ENCODE data around the gene OR6C75. TPM values are rescaled to one million over a fixed set of nuclear protein-coding genes. Genes with fewer than 3 reads are reported as not detected.

OR6C75 gene
- total RNA-seq, 6 experiments from 2014 or later, result not detected

DNA sequence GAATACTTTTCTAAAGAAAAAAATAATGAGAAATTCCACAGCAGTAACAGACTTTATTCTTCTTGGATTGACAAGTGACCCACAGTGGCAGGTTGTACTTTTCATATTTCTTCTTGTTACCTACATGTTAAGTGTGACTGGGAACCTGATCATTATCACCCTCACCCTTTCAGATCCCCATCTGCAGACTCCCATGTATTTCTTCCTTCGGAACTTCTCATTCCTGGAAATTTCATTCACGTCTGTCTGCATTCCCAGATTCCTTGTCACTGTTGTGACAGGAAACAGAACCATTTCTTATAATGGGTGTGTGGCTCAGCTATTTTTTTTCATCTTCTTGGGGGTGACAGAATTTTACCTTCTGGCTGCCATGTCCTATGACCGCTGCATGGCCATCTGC lies 2.3 kb downstream of the OR6C75 start:
- TF ChIP-seq, protein P1, sequence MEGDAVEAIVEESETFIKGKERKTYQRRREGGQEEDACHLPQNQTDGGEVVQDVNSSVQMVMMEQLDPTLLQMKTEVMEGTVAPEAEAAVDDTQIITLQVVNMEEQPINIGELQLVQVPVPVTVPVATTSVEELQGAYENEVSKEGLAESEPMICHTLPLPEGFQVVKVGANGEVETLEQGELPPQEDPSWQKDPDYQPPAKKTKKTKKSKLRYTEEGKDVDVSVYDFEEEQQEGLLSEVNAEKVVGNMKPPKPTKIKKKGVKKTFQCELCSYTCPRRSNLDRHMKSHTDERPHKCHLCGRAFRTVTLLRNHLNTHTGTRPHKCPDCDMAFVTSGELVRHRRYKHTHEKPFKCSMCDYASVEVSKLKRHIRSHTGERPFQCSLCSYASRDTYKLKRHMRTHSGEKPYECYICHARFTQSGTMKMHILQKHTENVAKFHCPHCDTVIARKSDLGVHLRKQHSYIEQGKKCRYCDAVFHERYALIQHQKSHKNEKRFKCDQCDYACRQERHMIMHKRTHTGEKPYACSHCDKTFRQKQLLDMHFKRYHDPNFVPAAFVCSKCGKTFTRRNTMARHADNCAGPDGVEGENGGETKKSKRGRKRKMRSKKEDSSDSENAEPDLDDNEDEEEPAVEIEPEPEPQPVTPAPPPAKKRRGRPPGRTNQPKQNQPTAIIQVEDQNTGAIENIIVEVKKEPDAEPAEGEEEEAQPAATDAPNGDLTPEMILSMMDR (IDR thresholded peaks at IDR 0.05), result no peak
- H3K9me3 Mint-ChIP-seq, result peaks cover 14% of the 10 kb centered on the region
- H3K4me3 Mint-ChIP-seq, result no peak overlapping the region
- H3K36me3 Mint-ChIP-seq (ENCODE audit: low read depth), result no peaks in the 10 kb centered on the region
- H3K4me1 Mint-ChIP-seq (ENCODE audit: low read depth), result no peaks in the 10 kb centered on the region
- no peaks in the 10 kb centered on the region for H3K27me3 Mint-ChIP-seq (ENCODE audit: insufficient read depth)
- no peak for DNase-seq
- no peak overlapping the region for H3K27ac Mint-ChIP-seq

DNA sequence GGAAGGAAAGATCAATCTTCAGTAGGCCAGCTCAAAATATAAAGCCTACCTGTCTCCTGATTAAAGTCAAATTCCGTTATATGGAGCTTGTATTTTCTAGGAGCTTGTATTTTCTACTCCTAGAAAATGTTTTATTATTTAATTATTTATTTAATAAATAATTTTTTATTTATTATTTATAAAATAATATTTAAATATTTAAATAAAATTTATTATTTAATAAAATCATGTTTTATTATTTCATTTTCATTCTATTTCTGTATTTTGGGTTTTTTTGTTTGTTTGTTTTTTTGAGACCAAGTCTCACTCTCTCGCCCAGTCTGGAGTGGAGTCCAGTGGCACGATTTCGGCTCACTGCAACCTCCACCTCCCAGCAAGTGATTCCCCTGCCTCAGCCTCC lies 9.7 kb downstream of the OR6C75 start:
- Mint-ChIP-seq H3K27me3 (ENCODE audit: insufficient read depth) (no peaks in the 10 kb centered on the region), H3K4me3 (no peak overlapping the region), H3K36me3 (ENCODE audit: low read depth) (no peaks in the 10 kb centered on the region), H3K4me1 (ENCODE audit: low read depth) (no peaks in the 10 kb centered on the region), H3K27ac (no peak overlapping the region), H3K9me3 (peaks cover 6% of the 10 kb centered on the region)
- no peak for DNase-seq
- TF ChIP-seq, protein P1 (IDR thresholded peaks at IDR 0.05), result no peak

DNA sequence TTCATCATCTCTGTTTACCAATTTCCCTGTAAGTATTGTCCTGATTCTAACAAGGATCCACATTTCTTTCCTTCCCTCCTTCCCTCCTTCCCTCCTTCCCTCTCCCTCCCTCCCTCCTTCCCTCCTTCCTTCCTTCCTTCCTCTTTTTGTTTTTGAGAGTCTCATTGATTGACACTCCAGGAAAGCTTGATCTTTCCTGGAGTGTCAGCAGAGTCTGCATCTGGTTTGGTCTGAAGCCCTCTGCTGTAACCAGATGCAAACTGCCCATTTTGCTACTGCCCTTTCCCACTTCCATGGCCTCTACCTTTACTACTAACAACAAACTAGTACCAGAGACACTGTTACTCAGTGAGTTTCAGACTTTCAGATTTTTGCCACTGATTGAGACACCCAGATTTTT lies 23.1 kb downstream of the OR6C75 start:
- Mint-ChIP-seq H3K36me3 (ENCODE audit: low read depth) (no peaks in the 10 kb centered on the region; the same call in 1 of the 2 replicates), H3K4me1 (ENCODE audit: low read depth) (no peaks in the 10 kb centered on the region), H3K4me3 (no peak overlapping the region), H3K27me3 (ENCODE audit: insufficient read depth) (no peaks in the 10 kb centered on the region; the same call in 1 of the 2 replicates), H3K27ac (no peak overlapping the region), H3K9me3 (peaks cover 8% of the 10 kb centered on the region)
- no peak for DNase-seq
- TF ChIP-seq, protein P1 (IDR thresholded peaks at IDR 0.05), result no peak

DNA sequence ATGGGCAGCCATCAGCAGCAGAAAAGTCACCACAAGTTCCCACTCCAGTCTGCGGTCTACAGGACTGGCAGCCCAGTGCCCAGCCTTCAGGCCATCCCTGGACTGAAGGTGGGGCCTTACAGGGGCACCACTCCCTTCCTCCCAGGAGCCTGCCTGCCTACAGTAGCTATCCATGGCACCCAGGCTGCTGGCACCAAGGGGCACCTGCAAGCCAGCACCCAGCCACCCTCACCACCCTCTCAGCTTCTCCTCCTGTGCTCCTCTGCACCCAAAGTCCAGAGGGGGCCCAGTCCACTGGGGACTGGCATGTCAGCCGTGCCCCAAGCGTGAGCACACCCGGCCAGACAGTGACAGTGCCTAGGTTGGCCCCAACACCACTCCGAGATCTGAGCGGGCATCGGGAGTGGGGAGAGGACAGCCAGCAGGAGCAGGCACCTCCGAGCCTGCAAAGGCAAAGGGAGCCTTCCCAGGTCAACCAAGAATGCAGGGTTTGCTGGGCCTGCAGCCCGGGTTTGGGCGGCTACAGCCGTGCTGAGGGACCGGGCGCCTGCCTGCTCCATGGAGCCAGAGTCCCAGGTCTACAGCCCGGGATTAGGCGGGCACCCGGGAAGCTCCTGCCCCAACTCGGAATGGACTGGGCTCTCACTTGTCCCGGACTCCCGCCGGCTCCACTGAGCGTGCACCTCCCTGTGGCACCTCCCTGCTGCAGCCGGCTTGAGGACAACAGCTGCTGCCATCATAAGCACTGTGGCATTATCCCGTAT lies 29.4 kb downstream of the OR6C75 start:
- DNase-seq, result no peak
- peaks cover 8% of the 10 kb centered on the region for H3K9me3 Mint-ChIP-seq
- no peaks in the 10 kb centered on the region for H3K4me1 Mint-ChIP-seq (ENCODE audit: low read depth)
- no peak overlapping the region for H3K27ac Mint-ChIP-seq
- no peaks in the 10 kb centered on the region for H3K36me3 Mint-ChIP-seq (ENCODE audit: low read depth)
- H3K4me3 Mint-ChIP-seq, result no peak overlapping the region
- H3K27me3 Mint-ChIP-seq (ENCODE audit: insufficient read depth), result no peaks in the 10 kb centered on the region
- TF ChIP-seq, protein P1 (IDR thresholded peaks at IDR 0.05), result no peak

DNA sequence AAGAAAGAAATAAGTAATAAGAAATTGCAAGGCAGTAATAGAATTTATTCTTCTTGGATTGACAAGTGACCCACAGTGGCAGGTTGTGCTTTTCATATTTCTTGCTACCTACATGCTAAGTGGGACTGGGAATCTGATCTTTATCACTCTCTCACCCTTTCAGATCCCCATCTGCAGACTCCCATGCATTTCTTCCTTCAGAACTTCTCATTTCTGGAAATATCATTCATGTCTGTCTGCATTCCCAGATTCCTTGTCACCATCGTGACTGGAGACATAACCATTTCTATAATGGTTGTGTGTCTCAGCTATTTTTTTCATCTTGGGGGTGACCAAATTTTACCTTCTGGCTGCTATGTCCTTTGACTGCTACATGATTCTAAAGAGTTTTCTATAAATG lies 33.6 kb downstream of the OR6C75 start:
- no peak overlapping the region for H3K4me3 Mint-ChIP-seq
- H3K4me1 Mint-ChIP-seq (ENCODE audit: low read depth), result no peaks in the 10 kb centered on the region
- H3K36me3 Mint-ChIP-seq (ENCODE audit: low read depth), result no peaks in the 10 kb centered on the region
- no peak for DNase-seq
- H3K27me3 Mint-ChIP-seq (ENCODE audit: insufficient read depth), result no peaks in the 10 kb centered on the region
- no peak overlapping the region for H3K27ac Mint-ChIP-seq
- H3K9me3 Mint-ChIP-seq, result peaks cover 26% of the 10 kb centered on the region
- TF ChIP-seq, protein P1 (IDR thresholded peaks at IDR 0.05), result no peak
